Measurements from ENCODE around the gene PCBD2. TPM values are rescaled to one million over a fixed set of nuclear protein-coding genes. Genes with fewer than 3 reads are reported as not detected.
"Not testable (repeated sequence)": the region's sequence is repeated elsewhere in the genome, so short reads cannot be mapped to it uniquely, and the experiment has no call there.

The PCBD2 gene
- total and polyA plus RNA-seq, 7 donors: 4.2 to 10.8 (median 7.8) TPM

DNA sequence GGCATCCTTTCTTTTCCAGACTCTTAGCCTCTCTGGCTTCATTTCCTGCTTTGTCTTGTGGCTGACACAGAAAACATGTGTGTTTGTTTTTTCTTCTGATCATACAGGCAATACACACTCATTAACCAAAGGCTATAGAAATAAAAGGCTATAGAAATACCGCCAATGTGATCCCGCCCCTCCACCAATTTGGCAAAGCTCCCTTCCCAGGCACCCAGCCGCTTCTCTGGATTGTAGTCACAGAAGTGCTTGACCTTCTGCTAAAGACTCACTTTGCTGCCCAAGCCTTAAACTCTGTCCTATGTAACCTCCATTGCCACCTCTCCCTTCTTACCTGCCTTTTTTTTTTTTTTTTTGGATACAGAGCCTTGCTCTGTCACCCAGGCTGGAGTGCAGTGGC lies 25.5 kb upstream of the PCBD2 start:
- H3K36me3 ChIP-seq: no peaks in the 10 kb centered on the region
- H3K27me3 ChIP-seq: no peaks in the 10 kb centered on the region
- H3K4me1 ChIP-seq: peaks cover 0 to 18% (median 16%) of the 10 kb centered on the region in 4 donors
- intact Hi-C loops (cut with DNase I): no loop called here
- no peak overlapping the region for H3K27ac ChIP-seq
- WGBS, 2 donors: 19 to 58% methylated on average over 3 of the region's 3 CpGs
- no peak overlapping the region for H3K4me3 ChIP-seq
- no peaks in the 10 kb centered on the region for H3K9me3 ChIP-seq
- no peak for DNase-seq
- TF ChIP-seq EP300 (IDR thresholded peaks at IDR 0.05) (no peak), POLR2AphosphoS5 (IDR thresholded peaks at IDR 0.05) (no peak), POLR2A (IDR thresholded peaks at IDR 0.05) (no peak)
- TF ChIP-seq, protein P1, sequence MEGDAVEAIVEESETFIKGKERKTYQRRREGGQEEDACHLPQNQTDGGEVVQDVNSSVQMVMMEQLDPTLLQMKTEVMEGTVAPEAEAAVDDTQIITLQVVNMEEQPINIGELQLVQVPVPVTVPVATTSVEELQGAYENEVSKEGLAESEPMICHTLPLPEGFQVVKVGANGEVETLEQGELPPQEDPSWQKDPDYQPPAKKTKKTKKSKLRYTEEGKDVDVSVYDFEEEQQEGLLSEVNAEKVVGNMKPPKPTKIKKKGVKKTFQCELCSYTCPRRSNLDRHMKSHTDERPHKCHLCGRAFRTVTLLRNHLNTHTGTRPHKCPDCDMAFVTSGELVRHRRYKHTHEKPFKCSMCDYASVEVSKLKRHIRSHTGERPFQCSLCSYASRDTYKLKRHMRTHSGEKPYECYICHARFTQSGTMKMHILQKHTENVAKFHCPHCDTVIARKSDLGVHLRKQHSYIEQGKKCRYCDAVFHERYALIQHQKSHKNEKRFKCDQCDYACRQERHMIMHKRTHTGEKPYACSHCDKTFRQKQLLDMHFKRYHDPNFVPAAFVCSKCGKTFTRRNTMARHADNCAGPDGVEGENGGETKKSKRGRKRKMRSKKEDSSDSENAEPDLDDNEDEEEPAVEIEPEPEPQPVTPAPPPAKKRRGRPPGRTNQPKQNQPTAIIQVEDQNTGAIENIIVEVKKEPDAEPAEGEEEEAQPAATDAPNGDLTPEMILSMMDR (IDR thresholded peaks at IDR 0.05): no peak

DNA sequence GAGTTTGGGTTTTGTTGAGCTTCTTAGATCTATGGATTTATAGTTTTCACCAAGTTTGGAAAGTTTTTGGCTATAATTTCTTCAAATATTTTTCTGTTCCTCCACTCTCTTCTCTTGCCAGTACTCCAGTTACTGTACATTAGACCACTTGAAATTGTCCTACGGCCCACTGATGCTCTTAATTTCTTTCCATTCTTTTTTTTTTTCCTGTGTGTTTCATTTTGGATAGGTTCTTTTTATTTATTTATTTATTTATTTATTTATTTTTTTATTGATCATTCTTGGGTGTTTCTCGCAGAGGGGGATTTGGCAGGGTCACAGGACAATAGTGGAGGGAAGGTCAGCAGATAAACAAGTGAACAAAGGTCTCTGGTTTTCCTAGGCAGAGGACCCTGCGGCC lies 24.0 kb upstream of the PCBD2 start:
- H3K27me3 ChIP-seq; DNase-seq; H3K36me3 ChIP-seq; H3K9me3 ChIP-seq; H3K4me3 ChIP-seq; intact Hi-C loops (cut with DNase I); H3K27ac ChIP-seq: not testable (repeated sequence)
- WGBS, 2 donors: 83 to 88% methylated on average over 1 to 2 of the region's 3 CpGs
- H3K4me1 ChIP-seq: peaks cover 0 to 13% (median 7%) of the 10 kb centered on the region in 4 donors

DNA sequence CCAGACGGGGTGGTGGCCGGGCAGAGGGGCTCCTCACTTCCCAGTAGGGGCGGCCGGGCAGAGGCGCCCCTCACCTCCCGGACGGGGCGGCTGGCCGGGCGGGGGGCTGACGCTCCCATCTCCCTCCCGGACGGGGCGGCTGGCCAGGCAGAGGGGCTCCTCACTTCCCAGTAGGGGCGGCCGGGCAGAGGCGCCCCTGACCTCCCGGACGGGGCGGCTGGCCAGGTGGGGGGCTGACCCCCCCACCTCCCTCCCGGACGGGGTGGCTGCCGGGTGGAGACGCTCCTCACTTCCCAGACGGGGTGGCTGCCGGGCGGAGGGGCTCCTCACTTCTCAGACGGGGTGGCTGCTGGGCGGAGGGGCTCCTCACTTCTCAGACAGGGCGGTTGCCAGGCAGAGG lies 23.2 kb upstream of the PCBD2 start:
- H3K27me3 ChIP-seq; H3K4me3 ChIP-seq; H3K36me3 ChIP-seq; H3K9me3 ChIP-seq; DNase-seq; H3K27ac ChIP-seq; H3K4me1 ChIP-seq; intact Hi-C loops (cut with DNase I): not testable (repeated sequence)
- 97% methylated on average over 28 of the region's 30 CpGs for WGBS, 2 donors

DNA sequence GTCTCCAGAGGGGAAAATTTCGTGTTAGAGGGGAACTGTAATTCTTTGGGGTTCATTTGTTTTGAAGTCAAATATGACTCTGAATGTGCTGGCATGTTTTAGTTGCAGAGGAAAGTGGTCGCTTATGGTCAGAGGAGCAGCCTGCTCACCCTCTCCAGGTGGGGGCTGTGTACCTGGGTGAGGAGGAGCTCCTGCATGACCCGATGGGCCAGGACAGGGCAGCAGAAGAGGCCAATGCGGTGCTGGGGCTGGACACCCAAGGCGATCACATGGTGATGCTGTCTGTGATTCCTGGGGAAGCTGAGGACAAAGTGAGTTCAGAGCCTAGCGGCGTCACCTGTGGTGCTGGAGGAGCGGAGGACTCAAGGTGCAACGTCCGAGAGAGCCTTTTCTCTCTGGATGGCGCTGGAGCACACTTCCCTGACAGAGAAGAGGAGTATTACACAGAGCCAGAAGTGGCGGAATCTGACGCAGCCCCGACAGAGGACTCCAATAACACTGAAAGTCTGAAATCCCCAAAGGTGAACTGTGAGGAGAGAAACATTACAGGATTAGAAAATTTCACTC lies 17.3 kb upstream of the PCBD2 start:
- no peaks in the 10 kb centered on the region for H3K27me3 ChIP-seq
- TF ChIP-seq EP300 (IDR thresholded peaks at IDR 0.05) (no peak), POLR2AphosphoS5 (IDR thresholded peaks at IDR 0.05) (no peak), POLR2A (IDR thresholded peaks at IDR 0.05) (no peak)
- TF ChIP-seq, protein P1 (IDR thresholded peaks at IDR 0.05): no peak
- WGBS, 2 donors: 93 to 94% methylated on average over 14 of the region's 14 CpGs
- peaks cover 0 to 10% (median 3%) of the 10 kb centered on the region in 4 donors for H3K4me1 ChIP-seq
- DNase-seq: no peak
- intact Hi-C loops (cut with DNase I): no loop called here
- H3K9me3 ChIP-seq: no peaks in the 10 kb centered on the region
- H3K27ac ChIP-seq: no peak overlapping the region
- H3K4me3 ChIP-seq: no peak overlapping the region
- H3K36me3 ChIP-seq: peaks cover 0 to 12% (median 6%) of the 10 kb centered on the region in 4 donors

DNA sequence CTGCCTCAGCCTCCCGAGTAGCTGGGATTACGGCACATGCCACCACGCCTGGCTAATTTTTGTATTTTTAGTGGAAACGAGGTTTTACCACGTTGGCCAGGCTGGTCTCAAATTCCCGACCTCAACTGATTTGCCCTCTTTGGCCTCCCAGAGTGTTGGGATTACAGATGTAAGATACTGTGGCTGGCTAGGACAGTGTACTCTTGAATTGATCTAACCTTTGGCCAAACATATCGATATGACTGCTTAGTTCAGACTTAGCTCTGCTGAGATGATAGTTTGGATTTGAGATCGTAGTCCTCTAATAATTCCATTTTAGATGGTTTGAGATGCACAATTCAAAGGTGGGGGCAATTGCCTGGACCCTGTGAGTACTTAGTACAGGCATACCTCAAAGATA lies 15.6 kb upstream of the PCBD2 start:
- TF ChIP-seq EP300 (IDR thresholded peaks at IDR 0.05) (no peak), POLR2A (IDR thresholded peaks at IDR 0.05) (no peak), POLR2AphosphoS5 (IDR thresholded peaks at IDR 0.05) (no peak)
- TF ChIP-seq, protein P1 (IDR thresholded peaks at IDR 0.05): no peak
- Histone ChIP-seq H3K27me3 (no peaks in the 10 kb centered on the region), H3K4me3 (no peak overlapping the region), H3K27ac (no peak overlapping the region), H3K9me3 (no peaks in the 10 kb centered on the region), H3K4me1 (peaks cover 0 to 10% (median 3%) of the 10 kb centered on the region in 4 donors), H3K36me3 (peaks cover 0 to 25% (median 6%) of the 10 kb centered on the region in 4 donors)
- WGBS, 2 donors: 96% methylated on average over 8 of the region's 8 CpGs
- no peak for DNase-seq
- intact Hi-C loops (cut with DNase I): no loop called here

DNA sequence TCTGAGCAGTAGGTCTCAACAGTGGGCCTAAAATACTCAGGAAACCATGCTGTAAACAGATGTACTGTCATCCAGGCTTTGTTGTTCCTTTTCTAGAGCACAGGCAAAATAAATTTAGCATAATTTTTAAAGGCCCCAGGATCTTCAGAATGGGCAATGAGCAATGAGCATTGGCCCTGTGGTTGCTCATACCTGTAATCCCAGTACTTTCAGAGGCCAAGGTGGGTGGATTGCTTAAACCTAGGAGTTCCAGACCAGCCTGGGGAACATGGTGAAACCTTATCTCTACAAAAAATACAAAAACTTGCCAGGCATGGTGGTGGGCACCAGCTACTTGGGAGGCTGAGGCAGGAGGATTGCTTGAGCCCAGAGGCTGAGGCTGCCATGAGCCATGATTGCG lies 13.5 kb upstream of the PCBD2 start:
- WGBS, 2 donors: 97 to 100% methylated on average over 1 of the region's 1 CpG
- Histone ChIP-seq H3K27ac (no peak overlapping the region), H3K36me3 (peaks cover 0 to 44% (median 10%) of the 10 kb centered on the region in 4 donors), H3K4me3 (no peak overlapping the region), H3K4me1 (peaks cover 0 to under 1% (median 0%) of the 10 kb centered on the region in 4 donors), H3K27me3 (no peaks in the 10 kb centered on the region), H3K9me3 (no peaks in the 10 kb centered on the region)
- no peak for TF ChIP-seq POLR2A (IDR thresholded peaks at IDR 0.05)
- no peak for TF ChIP-seq POLR2AphosphoS5 (IDR thresholded peaks at IDR 0.05)
- TF ChIP-seq, protein P1 (IDR thresholded peaks at IDR 0.05): no peak
- TF ChIP-seq EP300 (IDR thresholded peaks at IDR 0.05): no peak
- no peak for DNase-seq
- intact Hi-C loops (cut with DNase I): no loop called here

Measured in sigmoid colon (tissue), 7 donors.